Left lung (tissue), 10 donors: ENCODE measurements around the gene ANKFY1. TPM values are rescaled to one million over a fixed set of nuclear protein-coding genes. Genes with fewer than 3 reads are reported as not detected.
A peak's percentile ranks its signal among the peaks of the same experiment; 100 is the strongest.

ENCODE experiments used
- ATAC-seq: fragments of 200-7000 bp; cut with Tn5 transposase; one replicate; pipeline ENCODE4 v1.9.1; 2020; ENCODE audit warnings: moderate library complexity
- DNase-seq, 4 donors: peaks; one replicate each; pipeline ENCODE4 v3.0.0-alpha.2; 2013 to 2020
- H3K27ac ChIP-seq, 2 donors: fragments of 200-600 bp; sonication (generic) in 1 of 2; one replicate each; pipeline versions ENCODE4 v1.5.0 to v1.8.0; 2020 to 2021
- H3K27me3 ChIP-seq, 2 donors: fragments of 200-600 bp; sonication (generic) in 1 of 2; one replicate each; pipeline versions ENCODE4 v1.5.0 to v1.8.0; 2020 to 2021
- H3K36me3 ChIP-seq, 2 donors: fragments of 200-600 bp; sonication (generic) in 1 of 2; one replicate each; pipeline versions ENCODE4 v1.5.0 to v1.8.0; 2020 to 2021
- H3K4me1 ChIP-seq, 2 donors: fragments of 200-600 bp; one replicate each; pipeline ENCODE4 v1.8.0; 2021
- H3K4me3 ChIP-seq, 2 donors: fragments of 200-600 bp; sonication (generic) in 1 of 2; one replicate each; pipeline versions ENCODE4 v1.5.0 to v1.8.0; 2020 to 2021; ENCODE audit warnings: mild to moderate bottlenecking in 1 of 2
- H3K9me3 ChIP-seq, 2 donors: fragments of 200-600 bp; sonication (generic) in 1 of 2; one replicate each; pipeline versions ENCODE4 v1.5.0 to v1.8.0; 2020 to 2021
- intact Hi-C, 2 donors: fragments of 100-400 bp; cut with DNase I; formaldehyde crosslinking; loops; one replicate each; pipeline versions ENCODE4 v1.11.2 to v1.14.2; 2022
- polyA plus RNA-seq, 6 donors: library from polyadenylated mRNA; unstranded; fragments of 120-200 nt; gene quantifications; one replicate each; pipeline ENCODE4 v1.2.1, GENCODE V29; 2013; ENCODE audit not compliant: insufficient read length in 6 of 6
- total RNA-seq, 2 donors: library from RNA; stranded (reverse); fragmentation: NEBNext Ultra II Directional; extraction: Animal tissue kit (Norgen Biotek cat#: 25700); gene quantifications; one replicate each; pipeline ENCODE4 v1.2.1, GENCODE V29; 2021
- TF ChIP-seq, protein P1 (sequence below), 2 donors: fragments of 200-600 bp; sonication (generic) in 1 of 2; IDR thresholded peaks; one replicate each; pipeline versions ENCODE4 v1.5.0 to v1.8.0; 2021; ENCODE audit warnings: antibody characterized with exemption in 2 of 2
- donor health status: DM: no; HTN: yes; CAD: no.
- donor health status: DM: no; HTN: no; CAD: no.

Gene ANKFY1
- total and polyA plus RNA-seq, 8 donors = 52.9 to 76.9 (median 56.2) TPM

DNA sequence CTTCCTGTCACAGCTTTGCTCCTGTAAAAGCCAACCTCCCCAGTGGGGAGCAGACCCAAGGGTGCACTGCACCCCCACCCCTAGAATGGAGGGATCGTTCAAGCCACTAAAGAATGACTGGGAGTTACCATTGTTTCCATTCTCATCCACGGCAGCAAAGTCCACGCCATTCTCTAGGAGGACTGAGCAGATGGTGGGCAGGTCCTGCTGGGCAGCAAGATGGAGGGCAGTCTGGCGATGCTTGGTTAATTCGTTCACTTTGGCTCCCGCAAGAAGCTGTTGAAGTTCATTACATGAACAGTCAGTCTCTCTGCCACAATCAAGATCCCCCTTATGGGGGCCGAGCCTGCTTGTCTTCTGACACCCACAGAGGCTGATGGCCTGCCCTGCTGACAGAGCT is 90.0 kb downstream of the ANKFY1 start:
- ATAC-seq = no peak
- H3K36me3 ChIP-seq = peaks cover 3 to 100% of the 10 kb centered on the region in 2 donors
- intact Hi-C loops = no loop called here
- peaks cover 0 to 3% of the 10 kb centered on the region in 2 donors for H3K4me1 ChIP-seq
- H3K27ac ChIP-seq = no peak overlapping the region
- no peaks in the 10 kb centered on the region for H3K9me3 ChIP-seq
- no peak overlapping the region for H3K4me3 ChIP-seq
- TF ChIP-seq, protein P1, sequence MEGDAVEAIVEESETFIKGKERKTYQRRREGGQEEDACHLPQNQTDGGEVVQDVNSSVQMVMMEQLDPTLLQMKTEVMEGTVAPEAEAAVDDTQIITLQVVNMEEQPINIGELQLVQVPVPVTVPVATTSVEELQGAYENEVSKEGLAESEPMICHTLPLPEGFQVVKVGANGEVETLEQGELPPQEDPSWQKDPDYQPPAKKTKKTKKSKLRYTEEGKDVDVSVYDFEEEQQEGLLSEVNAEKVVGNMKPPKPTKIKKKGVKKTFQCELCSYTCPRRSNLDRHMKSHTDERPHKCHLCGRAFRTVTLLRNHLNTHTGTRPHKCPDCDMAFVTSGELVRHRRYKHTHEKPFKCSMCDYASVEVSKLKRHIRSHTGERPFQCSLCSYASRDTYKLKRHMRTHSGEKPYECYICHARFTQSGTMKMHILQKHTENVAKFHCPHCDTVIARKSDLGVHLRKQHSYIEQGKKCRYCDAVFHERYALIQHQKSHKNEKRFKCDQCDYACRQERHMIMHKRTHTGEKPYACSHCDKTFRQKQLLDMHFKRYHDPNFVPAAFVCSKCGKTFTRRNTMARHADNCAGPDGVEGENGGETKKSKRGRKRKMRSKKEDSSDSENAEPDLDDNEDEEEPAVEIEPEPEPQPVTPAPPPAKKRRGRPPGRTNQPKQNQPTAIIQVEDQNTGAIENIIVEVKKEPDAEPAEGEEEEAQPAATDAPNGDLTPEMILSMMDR (IDR thresholded peaks at IDR 0.05) = no peak
- H3K27me3 ChIP-seq = no peaks in the 10 kb centered on the region
- DNase-seq = no peak

DNA sequence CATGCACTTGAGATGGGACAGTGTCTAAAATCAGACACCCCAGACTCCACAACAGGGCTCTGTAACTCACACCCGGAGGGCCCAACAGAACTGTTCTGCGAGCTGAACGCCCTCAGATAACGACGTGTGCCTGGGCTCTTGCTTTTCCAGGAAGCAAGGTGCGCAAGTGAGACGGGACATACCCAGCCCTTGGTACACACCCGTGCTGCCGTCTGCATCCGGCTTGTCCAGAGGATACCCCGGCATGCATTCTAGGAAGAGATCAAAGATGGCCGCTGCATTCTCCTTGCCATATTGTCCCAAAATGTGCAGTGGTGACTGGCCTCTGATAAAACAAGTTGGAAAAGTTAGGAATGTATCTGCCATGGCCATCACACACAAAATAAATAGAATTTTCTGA is 91.4 kb downstream of the ANKFY1 start:
- TF ChIP-seq, protein P1 (IDR thresholded peaks at IDR 0.05) = no peak
- intact Hi-C loops = no loop called here
- ATAC-seq (no peak), DNase-seq (no peak)
- no peak overlapping the region for H3K27ac ChIP-seq
- peaks cover 3 to 100% of the 10 kb centered on the region in 2 donors for H3K36me3 ChIP-seq
- H3K4me1 ChIP-seq = no peaks in the 10 kb centered on the region
- no peaks in the 10 kb centered on the region for H3K9me3 ChIP-seq
- H3K4me3 ChIP-seq = no peak overlapping the region
- H3K27me3 ChIP-seq = no peaks in the 10 kb centered on the region

DNA sequence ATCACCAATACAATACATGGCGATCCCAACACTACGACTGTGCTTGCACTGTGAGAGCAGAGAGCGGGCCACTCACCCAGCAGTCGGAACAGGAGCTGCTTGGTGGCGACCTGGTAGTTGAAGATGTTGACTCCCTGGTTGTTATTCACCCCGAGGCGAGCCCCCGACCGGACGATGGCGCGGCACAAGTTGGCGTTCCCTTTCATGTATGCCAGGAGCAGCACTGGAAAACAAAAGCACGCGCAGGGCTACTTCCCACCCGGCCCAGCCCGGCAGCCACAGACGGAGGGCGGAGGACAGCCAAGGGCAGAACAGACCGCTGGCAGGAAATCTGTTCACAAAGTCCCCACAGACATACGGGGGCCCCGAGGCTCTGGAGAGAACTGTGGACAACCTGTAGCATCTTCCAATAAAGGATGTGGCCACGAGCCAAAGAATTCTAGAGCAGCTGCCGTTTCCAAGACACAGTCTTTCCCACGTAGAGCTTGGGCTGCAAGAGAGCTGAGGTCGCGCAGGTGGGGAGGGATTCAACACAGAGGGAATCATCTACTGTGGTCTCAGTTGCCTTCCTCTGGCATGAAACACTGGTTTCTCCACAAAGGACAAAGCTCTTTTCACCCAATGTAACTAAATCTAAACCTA is 93.0 kb downstream of the ANKFY1 start:
- peaks cover 3 to 100% of the 10 kb centered on the region in 2 donors for H3K36me3 ChIP-seq
- TF ChIP-seq, protein P1 (IDR thresholded peaks at IDR 0.05) = no peak
- intact Hi-C loops = no loop called here
- no peaks in the 10 kb centered on the region for H3K4me1 ChIP-seq
- no peak overlapping the region for H3K4me3 ChIP-seq
- DNase-seq (no peak), ATAC-seq (no peak)
- H3K27me3 ChIP-seq = no peaks in the 10 kb centered on the region
- H3K27ac ChIP-seq = no peak overlapping the region
- no peaks in the 10 kb centered on the region for H3K9me3 ChIP-seq

DNA sequence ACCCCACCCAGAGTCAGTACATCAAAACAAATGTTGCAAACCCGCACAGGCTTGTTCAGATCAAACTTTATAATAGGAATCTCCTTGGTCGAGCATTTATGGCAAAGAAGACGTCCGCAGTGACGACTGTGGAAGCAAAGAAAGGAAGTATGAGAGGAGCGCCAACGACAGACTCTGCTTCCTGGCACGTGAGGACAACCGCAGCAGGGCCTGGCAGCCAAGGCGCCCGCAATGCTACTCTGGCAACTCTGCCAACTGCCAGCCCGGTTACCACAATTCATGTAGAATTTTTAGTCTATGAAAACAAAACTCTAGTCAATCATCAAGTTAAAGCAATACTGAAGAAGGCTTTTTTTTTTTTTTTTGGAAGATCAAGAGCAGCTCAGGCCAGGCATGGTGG is 96.0 kb downstream of the ANKFY1 start:
- TF ChIP-seq, protein P1 (IDR thresholded peaks at IDR 0.05) = no peak
- DNase-seq (no peak), ATAC-seq (no peak)
- Histone ChIP-seq H3K4me1 (peaks cover 0 to 10% of the 10 kb centered on the region in 2 donors), H3K27me3 (no peaks in the 10 kb centered on the region), H3K4me3 (no peak overlapping the region), H3K27ac (peak overlapping the region in 1 of 2 donors; percentile 5), H3K36me3 (peaks cover 0 to 90% of the 10 kb centered on the region in 2 donors), H3K9me3 (no peaks in the 10 kb centered on the region)
- intact Hi-C loops = no loop called here

DNA sequence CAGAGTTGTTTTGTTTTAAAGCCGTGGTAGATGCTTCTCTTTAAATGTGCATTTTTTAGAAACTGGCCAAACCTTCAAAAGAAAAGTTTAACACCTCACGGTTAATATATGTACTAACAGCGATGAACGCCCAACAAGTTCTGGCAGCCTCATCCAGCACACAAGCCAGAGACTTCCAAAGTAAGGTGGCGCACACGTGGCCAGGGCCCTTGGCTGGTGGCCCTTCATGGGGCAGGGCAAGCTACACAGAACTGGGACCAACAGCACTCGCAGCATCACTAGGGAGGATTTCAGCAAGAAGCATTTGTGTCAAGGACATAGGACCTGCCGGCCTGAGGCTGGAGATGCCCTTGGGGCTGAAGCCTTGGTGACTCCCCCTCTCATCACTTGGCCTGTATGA is 97.4 kb downstream of the ANKFY1 start:
- DNase-seq = no peak
- Histone ChIP-seq H3K27ac (no peak overlapping the region), H3K4me1 (peaks cover 0 to 24% of the 10 kb centered on the region in 2 donors), H3K36me3 (peaks cover 0 to 77% of the 10 kb centered on the region in 2 donors), H3K9me3 (no peaks in the 10 kb centered on the region), H3K4me3 (no peak overlapping the region), H3K27me3 (no peaks in the 10 kb centered on the region)
- no peak for ATAC-seq
- intact Hi-C loops = no loop called here
- TF ChIP-seq, protein P1 (IDR thresholded peaks at IDR 0.05) = no peak
